Measurements from ENCODE around the gene UCHL5. TPM values are rescaled to one million over a fixed set of nuclear protein-coding genes. Genes with fewer than 3 reads are reported as not detected.

Gene UCHL5
- total and polyA plus RNA-seq, 2 donors (not counting 3 experiments of a cell fraction or from before 2014, with no cell fraction given): 9.8 to 45.6 TPM

- H3K4me3 ChIP-seq (replicated peaks in 1 of 3; ENCODE audit: insufficient read depth in 1 of 3, low read depth in 1 of 3, low read length in 3 of 3): no peak overlapping the region
- TF ChIP-seq MYC (IDR thresholded peaks at IDR 0.05; ENCODE audit: low read depth, low read length) (no peak), GATA2 (IDR thresholded peaks at IDR 0.05; ENCODE audit: insufficient read depth, insufficient read length, low read depth, low read length) (no peak), MAX (IDR thresholded peaks at IDR 0.05; ENCODE audit: insufficient read depth, insufficient read length) (no peak), POLR2AphosphoS5 (IDR thresholded peaks at IDR 0.05; ENCODE audit: insufficient read depth, low read depth, low read length) (no peak), FOS (IDR thresholded peaks at IDR 0.05; ENCODE audit: borderline replicate concordance, insufficient read depth, low read length) (no peak), POLR2A (IDR thresholded peaks at IDR 0.05; ENCODE audit: low read depth, low read length) (no peak), JUN (IDR thresholded peaks at IDR 0.05; ENCODE audit: borderline replicate concordance, insufficient read depth, insufficient read length, low read depth) (no peak), CTCF (IDR thresholded peaks at IDR 0.05; ENCODE audit: extremely low read depth in 1 of 2, insufficient read depth in 1 of 2, low read depth in 1 of 2, low read length in 2 of 2) (no peak), EZH2 (IDR thresholded peaks at IDR 0.05; ENCODE audit: borderline replicate concordance, low read depth, low read length, severe bottlenecking) (no peak)
- H3K4me1 ChIP-seq (ENCODE audit: control insufficient read depth, extremely low read depth, insufficient read depth, low read length): no peaks in the 10 kb centered on the region
- ChIA-PET POLR2A (no interaction called here), CTCF (no interaction called here)
- intact Hi-C loops (cut with micrococcal nuclease): no loop called here
- no peak overlapping the region for H3K27ac ChIP-seq (ENCODE audit: insufficient read depth, low read depth, low read length)
- no peak for DNase-seq (ENCODE audit: low read depth, low spot score)
- H3K9me3 ChIP-seq (replicated peaks; ENCODE audit: control insufficient read depth, insufficient read depth, low read length): no peaks in the 10 kb centered on the region
- no peak overlapping the region for H3K9ac ChIP-seq (replicated peaks; ENCODE audit: extremely low read depth, insufficient read depth, low read length)
- H3K4me2 ChIP-seq (ENCODE audit: insufficient read depth, low read length): no peak overlapping the region
- FAIRE-seq: no peak
- H3K27me3 ChIP-seq (ENCODE audit: control insufficient read depth in 2 of 2, insufficient read depth in 2 of 2, low read length in 2 of 2): no peaks in the 10 kb centered on the region
- H4K20me1 ChIP-seq (replicated peaks; ENCODE audit: control insufficient read depth, extremely low read depth, insufficient read depth, low read length): peaks cover 3% of the 10 kb centered on the region
- dilution Hi-C loops (cut with MboI; ENCODE audit: extremely low pct_ligation_motif_present, low sequenced_read_pairs): no loop called here
- BruUV-seq (replicated peaks): no TSS peak
- H3K36me3 ChIP-seq (ENCODE audit: control insufficient read depth in 2 of 2, extremely low read depth in 1 of 2, insufficient read depth in 2 of 2, low read length in 2 of 2): peaks cover 9 to 13% of the 10 kb centered on the region in 2 experiments
- H3K9me1 ChIP-seq (replicated peaks; ENCODE audit: control insufficient read depth, extremely low read depth, insufficient read depth, low read length): no peaks in the 10 kb centered on the region
- no peak overlapping the region for H2AFZ ChIP-seq (ENCODE audit: low read depth, low read length)
- H3K79me2 ChIP-seq (ENCODE audit: control insufficient read depth, insufficient read depth, low read length): peaks cover 11% of the 10 kb centered on the region
Observed at GRCh38 chr1:193077991-193078390, 18.8 kb upstream of the UCHL5 start.

Data from endothelial cell of umbilical vein (primary cell).